Measurements from ENCODE around the gene SLC2A6.
A peak's percentile ranks its signal among the peaks of the same experiment; 100 is the strongest.

The SLC2A6 gene

DNA sequence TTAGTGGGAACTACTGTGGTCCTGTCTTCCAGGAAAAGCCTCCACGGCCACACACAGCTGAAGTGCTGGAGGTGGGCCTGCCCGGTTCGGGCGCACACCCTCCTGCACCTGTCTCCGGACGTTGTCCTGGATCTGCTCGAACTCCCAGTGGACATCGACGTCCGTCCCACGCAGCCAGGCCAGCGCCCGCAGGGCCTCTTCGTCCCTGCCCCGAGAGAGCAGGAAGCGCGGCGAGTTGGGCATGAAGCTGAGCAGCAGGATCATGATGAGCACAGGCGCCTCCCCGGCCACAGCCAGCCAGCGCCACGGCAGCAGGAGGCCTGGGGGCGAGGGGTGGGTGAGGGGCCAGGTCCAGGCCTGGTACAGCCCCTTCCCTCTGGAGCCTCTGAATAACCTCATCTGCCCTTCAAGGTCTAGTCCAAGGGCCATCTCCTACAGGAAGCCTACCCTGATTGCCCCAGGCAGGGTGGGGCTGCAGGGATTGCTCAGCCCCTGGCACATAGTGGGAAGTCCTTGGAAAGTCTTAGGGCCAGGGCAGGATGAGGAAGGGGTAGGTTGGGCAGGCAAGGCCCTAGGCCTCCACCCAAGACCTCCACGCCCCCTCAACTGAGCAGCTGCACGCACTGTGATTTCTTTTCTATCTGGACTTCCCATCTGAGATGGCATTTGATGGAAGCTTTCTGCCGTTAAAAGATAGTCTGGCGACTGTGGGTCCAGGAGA, 3.4 kb downstream of the SLC2A6 start:
- TF ChIP-seq, protein P1, sequence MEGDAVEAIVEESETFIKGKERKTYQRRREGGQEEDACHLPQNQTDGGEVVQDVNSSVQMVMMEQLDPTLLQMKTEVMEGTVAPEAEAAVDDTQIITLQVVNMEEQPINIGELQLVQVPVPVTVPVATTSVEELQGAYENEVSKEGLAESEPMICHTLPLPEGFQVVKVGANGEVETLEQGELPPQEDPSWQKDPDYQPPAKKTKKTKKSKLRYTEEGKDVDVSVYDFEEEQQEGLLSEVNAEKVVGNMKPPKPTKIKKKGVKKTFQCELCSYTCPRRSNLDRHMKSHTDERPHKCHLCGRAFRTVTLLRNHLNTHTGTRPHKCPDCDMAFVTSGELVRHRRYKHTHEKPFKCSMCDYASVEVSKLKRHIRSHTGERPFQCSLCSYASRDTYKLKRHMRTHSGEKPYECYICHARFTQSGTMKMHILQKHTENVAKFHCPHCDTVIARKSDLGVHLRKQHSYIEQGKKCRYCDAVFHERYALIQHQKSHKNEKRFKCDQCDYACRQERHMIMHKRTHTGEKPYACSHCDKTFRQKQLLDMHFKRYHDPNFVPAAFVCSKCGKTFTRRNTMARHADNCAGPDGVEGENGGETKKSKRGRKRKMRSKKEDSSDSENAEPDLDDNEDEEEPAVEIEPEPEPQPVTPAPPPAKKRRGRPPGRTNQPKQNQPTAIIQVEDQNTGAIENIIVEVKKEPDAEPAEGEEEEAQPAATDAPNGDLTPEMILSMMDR (conservative IDR thresholded peaks at IDR 0.05; ENCODE audit: low read depth) = no peak
- CTCF ChIA-PET = interaction anchor here (0.6 kb wide), 1 partner anchor 155 kb away, joined by 3 read pairs; no protein-coding TSS in a partner anchor
- peak overlapping the region; percentile 74 for H3K27ac ChIP-seq
- no peak for DNase-seq (ENCODE audit: low spot score)
- POLR2A ChIA-PET (ENCODE audit: low non-redundant PET) = no interaction called here

GRCh38 chr9:133474853-133475252, 4.0 kb downstream of the SLC2A6 start:
- TF ChIP-seq, protein P1 (conservative IDR thresholded peaks at IDR 0.05; ENCODE audit: low read depth) = no peak
- H3K27ac ChIP-seq = peak overlapping the region; percentile 74; the same call in 1 of the 2 replicates
- ChIA-PET CTCF (interaction anchor here (0.6 kb wide), 1 partner anchor 154 kb away, joined by 3 read pairs; no protein-coding TSS in a partner anchor), POLR2A (ENCODE audit: low non-redundant PET) (no interaction called here)
- DNase-seq (ENCODE audit: low spot score) = no peak

DNA sequence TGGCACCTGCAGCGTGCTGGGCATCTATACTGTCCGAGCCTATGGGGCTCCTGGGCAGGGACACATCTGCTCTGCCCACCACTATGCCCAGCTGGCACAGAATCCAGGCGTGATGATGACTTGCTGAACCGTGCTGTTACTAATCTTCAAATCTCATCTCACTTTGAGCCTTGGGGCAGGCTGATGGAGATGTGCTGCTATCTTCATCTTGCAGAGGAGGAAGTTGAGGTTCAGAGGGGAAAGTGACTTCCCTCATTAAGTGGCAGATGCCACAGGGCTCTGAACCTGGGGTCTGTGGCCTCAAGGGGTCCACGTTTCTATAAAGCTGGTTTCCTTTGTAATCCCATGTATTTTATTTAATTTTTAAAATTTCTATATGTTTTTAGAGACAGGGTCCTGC, 4.7 kb downstream of the SLC2A6 start:
- DNase-seq (ENCODE audit: low spot score) = no peak
- H3K27ac ChIP-seq = peak overlapping the region; percentile 74
- POLR2A ChIA-PET (ENCODE audit: low non-redundant PET) = no interaction called here

GRCh38 chr9:133473743-133474142, 5.2 kb downstream of the SLC2A6 start:
- TF ChIP-seq, protein P1 (conservative IDR thresholded peaks at IDR 0.05; ENCODE audit: low read depth) = no peak
- peak overlapping the region; percentile 74 for H3K27ac ChIP-seq
- DNase-seq (ENCODE audit: low spot score) = no peak
- ChIA-PET CTCF (interaction anchor here (1.6 kb wide), 1 partner anchor 13 kb away, joined by 7 read pairs; no protein-coding TSS in a partner anchor), POLR2A (ENCODE audit: low non-redundant PET) (interaction anchor here (0.6 kb wide), 1 partner anchor 125 kb away, joined by 3 read pairs; no protein-coding TSS in a partner anchor)

More for the DNA sequence above, 4.7 kb downstream of the SLC2A6 start:
- TF ChIP-seq, protein P1 (conservative IDR thresholded peaks at IDR 0.05; ENCODE audit: low read depth) = no peak
- CTCF ChIA-PET = no interaction called here

- H3K27ac ChIP-seq = peak overlapping the region; percentile 74
- TF ChIP-seq, protein P1 (conservative IDR thresholded peaks at IDR 0.05; ENCODE audit: low read depth) = no peak
- CTCF ChIA-PET = interaction anchor here (0.8 to 1.6 kb wide), 2 partner anchors 12 to 14 kb away, joined by 3 to 7 read pairs; no protein-coding TSS in a partner anchor
- no peak for DNase-seq (ENCODE audit: low spot score)
- POLR2A ChIA-PET (ENCODE audit: low non-redundant PET) = no interaction called here
Observed at GRCh38 chr9:133472753-133473378, 6.0 kb downstream of the SLC2A6 start.

- ChIA-PET CTCF (interaction anchor here (0.6 to 1.6 kb wide), 4 partner anchors 13 to 187 kb away, joined by 3 to 7 read pairs (median 4); no protein-coding TSS in a partner anchor), POLR2A (ENCODE audit: low non-redundant PET) (interaction anchor here (0.6 kb wide), 1 partner anchor 117 kb away, joined by 5 read pairs; no protein-coding TSS in a partner anchor)
- TF ChIP-seq, protein P1 (conservative IDR thresholded peaks at IDR 0.05; ENCODE audit: low read depth) = no peak
- DNase-seq (ENCODE audit: low spot score) = no peak
- peak overlapping the region; percentile 74 for H3K27ac ChIP-seq
Observed at GRCh38 chr9:133472277-133472645, 6.6 kb downstream of the SLC2A6 start.

Data from RWPE1 (cell line).